HG03575 (cell line): ENCODE measurements around the gene EVI5.
"Not testable (repeated sequence)": the region's sequence is repeated elsewhere in the genome, so short reads cannot be mapped to it uniquely, and the experiment has no call there.

Experiments used
- ATAC-seq: cut with Tn5 transposase; IDR thresholded peaks from one replicate; pipeline ENCODE4 v1.9.1; 2021; ENCODE audit not compliant: unreplicated experiment, insufficient number of reproducible peaks, low FRiP score; ENCODE audit errors: extremely low read depth

Gene EVI5

GRCh38 chr1:92635203-92635602 lies 149.7 kb downstream of the EVI5 start:
- not testable (repeated sequence) for ATAC-seq

DNA sequence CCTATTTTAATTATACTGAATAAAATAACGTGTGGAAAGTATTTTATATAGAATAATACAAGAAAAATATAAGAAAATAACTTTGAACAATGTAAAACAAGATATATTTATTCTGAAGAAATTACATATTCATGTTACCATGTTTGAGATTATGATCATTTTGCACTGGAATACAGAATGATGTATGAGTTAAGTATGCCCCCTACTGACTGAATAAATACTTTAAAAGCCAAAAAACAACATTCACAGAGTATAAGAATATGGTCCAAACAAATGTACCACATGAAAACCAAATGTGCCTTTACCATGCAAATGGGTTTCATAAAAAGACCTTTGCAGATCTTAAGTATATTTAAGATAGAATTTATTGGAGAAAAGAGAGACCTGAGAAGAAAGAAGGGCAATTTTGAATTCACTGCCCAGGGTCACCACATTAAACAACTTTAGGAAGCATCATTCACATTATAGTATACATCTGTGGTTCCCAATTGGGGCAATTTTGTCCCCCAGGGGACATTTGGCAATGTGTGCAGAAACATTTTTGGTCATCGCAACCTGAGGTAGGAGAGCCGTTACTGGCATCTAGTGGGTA lies 161.6 kb downstream of the EVI5 start:
- ATAC-seq, result no peak

DNA sequence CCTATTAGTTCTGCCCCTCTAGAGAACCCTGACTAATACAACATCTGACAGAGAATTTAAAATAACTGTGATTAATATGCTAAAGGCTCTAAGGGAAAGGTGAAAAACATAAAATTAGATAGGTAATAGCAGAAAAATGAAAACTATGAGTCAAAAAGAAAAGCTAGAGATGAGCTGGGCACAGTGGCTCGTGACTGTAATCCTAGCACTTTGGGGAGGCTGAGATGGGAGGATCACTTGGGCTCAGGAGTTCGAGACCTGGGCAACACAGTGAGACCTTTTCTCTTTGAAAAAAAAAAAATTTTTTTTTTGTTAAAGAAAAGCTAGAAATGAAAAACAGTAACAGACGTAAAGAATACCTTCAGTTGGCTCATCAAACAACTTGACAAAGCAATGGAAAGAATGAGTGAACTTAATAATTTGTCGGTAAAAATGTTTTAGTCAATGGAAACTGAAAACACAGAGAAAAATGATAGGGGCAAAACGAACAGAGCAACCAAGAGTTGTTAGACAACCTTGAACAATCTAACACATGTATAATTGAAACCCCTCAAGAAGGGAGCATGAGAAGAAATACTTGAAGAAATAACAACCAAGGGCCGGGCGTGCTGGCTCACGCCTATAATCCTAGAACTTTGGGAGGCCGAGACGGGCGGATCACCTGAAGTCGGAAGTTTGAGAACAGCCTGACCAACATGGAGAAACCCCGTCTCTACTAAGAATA lies 165.3 kb downstream of the EVI5 start:
- no peak for ATAC-seq

DNA sequence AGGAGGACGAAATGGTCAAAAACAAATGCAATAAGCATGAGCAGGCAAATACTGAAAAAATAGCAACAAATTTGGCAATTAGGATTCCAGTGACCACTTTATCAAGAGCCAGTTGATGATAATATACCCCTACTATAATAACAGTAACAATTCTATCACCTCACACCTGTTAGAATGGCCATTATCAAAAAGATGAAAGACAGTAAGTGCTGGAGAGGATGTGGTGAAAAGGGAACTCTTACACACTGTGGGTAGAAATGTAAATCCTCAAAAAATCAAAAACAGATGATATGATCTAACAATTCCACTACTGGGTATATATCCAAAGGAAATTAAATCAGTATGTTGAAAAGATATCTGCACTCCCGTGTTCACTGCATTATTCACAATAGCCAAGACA lies 183.9 kb downstream of the EVI5 start:
- no peak for ATAC-seq

GRCh38 chr1:92599184-92599583 lies 185.7 kb downstream of the EVI5 start:
- ATAC-seq, result no peak

- not testable (repeated sequence) for ATAC-seq
Observed at GRCh38 chr1:92589361-92589760, 195.5 kb downstream of the EVI5 start.

- ATAC-seq, result no peak
Observed at GRCh38 chr1:92587445-92587844, 197.5 kb downstream of the EVI5 start.

GRCh38 chr1:92585831-92586230 lies 199.1 kb downstream of the EVI5 start:
- ATAC-seq, result no peak

DNA sequence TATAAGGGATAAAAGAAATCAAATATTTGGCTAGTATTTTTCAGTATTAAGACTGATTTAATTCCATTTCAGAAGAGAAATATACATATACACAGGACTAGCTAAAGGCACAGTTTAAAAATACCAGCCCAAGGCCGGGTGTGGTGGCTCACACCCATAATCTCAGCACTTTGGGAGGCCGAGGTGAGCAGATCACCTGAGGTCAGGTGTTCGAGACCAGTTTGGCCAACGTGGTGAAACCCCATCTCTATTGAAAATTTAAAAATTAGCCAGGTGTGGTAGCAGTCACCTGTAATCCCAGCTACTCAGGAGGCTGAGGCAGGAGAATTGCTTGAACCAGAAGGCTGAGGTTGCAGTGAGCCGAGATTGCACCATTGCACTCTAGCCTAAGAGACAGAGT lies 200.1 kb downstream of the EVI5 start:
- not testable (repeated sequence) for ATAC-seq

DNA sequence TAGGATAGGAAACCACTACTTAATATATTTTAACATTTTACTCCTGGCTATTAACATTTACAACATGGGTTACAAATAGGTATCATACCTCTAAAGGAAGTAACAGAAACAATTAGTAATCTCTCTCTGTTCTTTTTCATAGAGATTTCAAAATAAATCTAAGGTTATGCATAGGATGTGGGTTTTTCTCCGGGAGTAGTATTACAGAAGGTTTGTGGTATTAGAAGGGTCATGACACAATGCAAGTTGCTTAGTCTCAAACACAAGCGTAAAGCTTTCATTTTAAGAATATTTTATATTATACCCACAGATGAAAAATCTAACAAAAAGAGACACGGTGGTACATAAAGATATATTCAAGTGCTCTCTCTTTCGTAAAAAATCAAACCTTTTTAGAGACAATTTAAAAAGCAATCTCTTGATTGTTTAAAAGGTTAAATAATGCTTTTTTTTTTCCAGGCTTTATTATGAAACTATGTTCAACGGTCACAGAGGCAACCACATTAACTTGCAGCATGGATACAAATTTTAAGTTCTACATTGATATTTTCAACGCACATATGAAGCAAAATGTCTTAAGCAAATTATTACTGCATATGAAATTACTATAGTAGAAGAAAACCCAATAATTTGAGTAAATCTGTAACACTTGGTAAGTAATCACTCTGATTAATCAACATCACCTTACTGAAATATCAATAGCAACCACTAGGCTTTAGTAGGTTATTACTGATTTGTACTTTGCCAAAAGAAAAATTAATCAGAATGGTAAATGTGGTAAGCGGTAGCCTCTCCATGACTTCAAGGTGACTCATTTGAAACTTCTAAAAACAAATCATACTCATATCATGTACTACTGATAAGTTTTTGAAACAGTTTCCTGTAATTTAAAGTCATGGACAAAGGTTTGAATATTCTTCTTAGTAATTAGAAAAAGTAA lies 200.8 kb downstream of the EVI5 start:
- ATAC-seq, result peak; percentile 75

- no peak for ATAC-seq
Observed at GRCh38 chr1:92577261-92577895, 207.5 kb downstream of the EVI5 start.

DNA sequence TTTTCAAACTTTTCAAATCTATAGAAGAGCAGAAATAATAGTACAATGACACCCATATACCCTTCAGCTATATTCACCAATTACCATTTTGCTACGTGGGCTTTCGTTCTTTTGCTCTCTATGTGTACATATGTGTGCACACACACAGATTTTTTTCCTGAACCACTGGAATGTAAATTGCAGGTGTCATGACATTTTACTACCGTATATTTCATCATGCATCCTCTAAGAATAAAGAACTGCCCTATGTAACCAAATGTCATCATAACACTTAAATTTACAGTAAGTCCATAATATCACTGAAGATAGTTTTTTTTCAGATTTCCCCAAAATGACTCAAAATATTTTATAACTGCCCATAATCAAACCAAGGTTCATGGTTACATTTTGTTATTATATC lies 209.8 kb downstream of the EVI5 start:
- ATAC-seq, result no peak

GRCh38 chr1:92572520-92572919 lies 212.4 kb downstream of the EVI5 start:
- no peak for ATAC-seq

- ATAC-seq, result no peak
Observed at GRCh38 chr1:92571578-92571977, 213.3 kb downstream of the EVI5 start.

DNA sequence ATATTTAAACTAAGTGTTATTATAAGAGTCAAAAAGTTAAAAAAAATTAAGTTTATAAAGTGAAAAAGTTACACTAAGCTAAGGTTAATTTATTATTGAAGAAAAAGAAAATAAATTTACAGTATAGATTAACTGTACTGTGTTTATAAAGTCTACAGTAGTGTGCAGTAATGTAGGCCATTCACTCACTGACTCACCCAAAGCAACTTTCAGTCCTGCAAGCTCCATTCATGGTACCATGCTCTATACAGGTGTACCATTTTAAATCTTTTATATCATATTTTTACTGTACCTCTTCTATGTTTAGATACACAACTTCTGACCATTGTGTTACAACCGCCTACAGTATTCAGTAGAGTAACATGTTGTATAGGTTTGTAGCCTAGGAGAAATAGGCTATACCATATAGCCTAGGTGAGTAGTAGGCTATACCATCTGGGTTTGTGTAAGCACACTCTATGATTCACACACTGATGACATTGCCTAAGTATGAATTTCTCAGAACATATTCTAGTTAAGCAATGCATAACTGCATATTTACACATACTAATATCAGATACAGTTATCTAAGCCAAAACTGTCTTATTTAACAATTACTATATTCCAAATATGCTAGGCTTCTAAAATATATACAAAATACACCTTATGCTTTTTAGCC lies 217.6 kb downstream of the EVI5 start:
- ATAC-seq, result no peak

DNA sequence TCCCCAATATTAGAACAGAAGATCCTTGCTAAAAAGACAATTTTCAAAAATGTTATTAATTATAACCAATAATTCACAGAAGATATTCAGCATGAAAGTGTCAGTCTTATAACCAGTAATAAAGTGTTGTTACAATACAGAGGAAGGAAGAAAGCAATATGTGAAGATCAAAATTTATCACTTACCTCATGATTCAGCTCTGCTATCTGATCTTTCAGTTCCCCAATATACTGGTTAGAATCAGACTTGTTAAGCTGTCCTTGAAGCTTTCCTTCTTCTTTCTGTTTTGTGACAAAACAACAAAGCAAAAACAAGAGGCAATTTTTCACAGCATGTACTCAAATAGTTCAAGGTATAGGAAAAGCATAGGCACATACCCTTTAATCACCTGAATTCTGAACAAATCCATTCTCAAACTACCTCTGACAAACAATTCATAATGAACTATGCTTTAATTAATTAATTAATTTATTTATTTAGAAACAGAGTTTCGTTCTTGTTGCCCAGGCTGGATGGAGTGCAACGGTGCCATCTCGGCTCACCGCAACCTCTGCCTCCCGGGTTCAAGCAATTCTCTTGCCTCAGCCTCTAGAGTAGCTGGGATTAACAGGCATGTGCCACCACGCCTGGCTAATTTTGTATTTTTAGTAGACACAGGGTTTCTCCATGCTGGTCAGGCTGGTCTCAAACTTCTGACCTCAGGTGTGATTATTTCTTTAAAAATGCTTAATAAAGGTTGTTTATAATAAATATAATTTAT lies 221.3 kb downstream of the EVI5 start:
- ATAC-seq, result peak; percentile 94

- ATAC-seq, result no peak
Observed at GRCh38 chr1:92556350-92556749, 228.6 kb downstream of the EVI5 start.

GRCh38 chr1:92554216-92554615 lies 230.7 kb downstream of the EVI5 start:
- no peak for ATAC-seq
